Measurements from ENCODE around the gene LDLRAD3.

Gene LDLRAD3

DNA sequence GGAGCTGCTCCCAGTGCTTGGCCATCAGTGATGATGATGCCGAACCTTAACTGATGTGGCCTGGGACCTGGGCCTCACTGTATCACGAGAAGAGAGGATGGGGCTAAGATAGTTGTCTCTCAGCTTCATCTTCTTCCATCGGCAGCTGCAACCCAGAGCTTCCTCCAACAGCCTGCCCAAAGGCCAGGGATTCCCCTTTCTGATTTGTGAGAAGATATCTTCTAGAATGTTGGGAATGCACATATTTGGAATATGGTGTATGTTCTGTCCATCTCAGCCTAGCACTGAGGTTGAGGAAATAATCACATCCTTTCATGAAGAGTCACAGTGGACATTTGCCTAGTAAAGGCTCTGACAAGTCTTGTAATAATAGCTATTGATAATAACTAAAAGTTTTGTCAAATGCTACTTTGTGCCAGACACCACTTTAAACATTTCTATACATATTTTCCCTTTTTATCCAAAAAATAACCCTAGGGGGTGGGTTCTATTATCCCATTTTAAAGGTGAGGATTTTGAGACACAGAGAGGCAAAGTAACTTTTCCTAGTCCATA lies 272.3 kb downstream of the LDLRAD3 start:
- no peak for DNase-seq

DNA sequence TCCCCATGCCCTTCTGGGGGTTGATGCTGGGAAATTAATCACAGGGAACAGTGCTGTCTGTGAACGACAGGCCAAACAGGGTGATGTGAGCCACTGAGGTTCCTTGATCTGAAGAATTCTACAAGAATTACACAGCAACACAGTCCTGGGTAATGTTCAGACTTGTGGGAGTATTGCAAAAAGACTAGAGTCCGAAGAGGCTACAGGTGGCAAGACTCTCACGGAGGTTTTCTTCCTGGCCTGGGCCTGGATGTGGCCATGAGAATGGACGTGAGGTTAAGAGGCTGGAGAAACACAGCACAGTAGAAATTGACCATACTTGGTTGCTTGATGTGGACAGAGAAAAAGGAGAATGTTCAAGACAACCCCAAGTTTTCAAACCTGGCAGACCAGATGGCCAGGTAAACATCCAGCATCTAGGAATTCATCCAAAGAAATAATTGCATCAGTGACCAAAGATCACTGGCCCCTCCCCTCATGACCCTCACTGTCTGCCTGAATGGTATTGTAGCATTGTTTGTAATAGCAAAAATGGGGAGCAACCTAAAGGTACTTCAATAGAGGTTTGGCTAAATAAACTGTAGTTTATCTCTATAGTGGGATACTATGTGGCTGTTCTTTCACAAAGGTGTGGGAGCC lies 274.5 kb downstream of the LDLRAD3 start:
- DNase-seq: no peak

DNA sequence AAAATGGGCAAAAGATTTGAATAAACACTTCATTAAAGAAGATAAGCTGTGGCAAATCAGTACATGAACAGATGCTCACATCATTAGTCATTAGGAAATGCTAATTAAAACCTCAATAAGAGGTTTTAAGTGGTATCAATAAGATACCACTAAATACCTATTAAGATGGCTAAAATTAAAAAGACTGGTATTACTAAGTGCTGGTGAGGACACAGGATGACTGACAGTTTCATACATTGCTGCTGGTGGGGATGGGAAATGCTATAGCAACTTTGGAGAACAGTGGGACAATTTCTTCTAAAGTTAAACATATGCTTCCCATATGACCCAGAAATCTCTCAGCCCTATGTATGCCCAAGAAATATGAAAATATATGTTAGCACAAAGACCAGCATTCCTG lies 276.1 kb downstream of the LDLRAD3 start:
- DNase-seq: no peak

DNA sequence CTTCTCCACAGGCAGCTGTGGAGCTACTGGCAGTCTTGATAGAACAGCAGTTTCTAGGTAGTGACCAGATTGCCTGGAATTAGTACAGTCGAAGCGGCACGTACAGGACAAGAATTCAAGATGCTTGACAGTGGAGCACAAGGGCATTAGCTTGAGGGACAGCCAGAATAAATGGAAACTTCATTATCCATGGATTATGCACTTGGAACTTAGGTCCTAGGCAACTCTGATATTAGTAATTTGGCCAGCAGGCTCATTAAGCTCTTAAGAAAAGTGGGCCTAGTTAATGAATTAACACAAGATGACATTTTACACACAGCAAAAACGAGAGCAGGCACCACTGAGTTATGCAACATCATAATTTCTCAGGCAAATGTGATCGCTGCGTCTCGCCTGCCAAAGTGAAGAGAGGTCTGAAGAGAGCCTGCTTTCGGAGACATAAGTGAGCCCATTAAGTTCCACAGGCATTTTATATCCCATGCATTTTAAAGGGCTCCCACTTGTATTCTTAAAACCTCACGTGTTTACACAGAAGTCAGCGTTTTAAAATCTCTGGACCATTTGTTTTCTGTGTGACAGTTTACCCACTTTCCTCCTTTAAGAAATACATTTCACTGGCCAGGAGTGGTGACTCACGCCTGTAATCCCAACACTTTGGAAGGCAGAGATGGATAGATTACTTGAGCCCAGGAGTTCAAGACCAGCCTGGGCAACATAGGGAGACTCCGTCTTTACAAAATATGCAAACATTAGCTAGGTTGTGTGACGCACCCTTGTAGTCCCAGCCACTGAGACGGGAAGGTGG lies 279.2 kb downstream of the LDLRAD3 start:
- DNase-seq: no peak

DNA sequence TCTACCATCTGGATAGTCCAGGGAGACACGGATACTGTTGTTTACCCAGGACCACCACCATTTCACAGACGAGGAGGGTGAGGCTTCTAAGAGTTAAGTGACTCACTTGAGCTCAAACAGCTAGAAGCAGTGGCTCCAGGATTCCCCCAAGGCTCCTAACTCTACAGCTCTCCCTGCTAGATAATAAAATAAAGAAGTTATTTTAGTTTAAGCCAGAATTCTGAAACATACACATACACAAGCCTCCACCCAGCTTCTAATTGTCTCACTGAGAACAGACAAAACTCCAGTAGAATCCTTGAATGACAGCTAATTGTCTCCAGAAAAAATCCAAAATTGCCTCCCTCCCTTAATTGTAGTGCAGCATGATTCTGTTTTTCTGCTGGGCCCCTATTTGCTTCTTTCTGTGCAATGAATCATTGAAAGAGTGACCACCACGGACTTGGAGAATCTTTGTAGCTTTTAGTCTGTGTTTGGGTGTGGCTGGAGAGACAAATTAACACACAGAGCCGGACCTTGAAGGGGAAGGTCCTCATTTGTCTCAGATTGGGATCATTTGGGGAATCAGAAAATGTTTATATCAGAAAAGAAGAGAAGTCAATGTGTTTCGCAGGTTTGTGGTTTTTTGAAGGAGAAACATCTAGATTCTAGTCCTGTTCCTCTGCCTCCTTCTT lies 280.5 kb downstream of the LDLRAD3 start:
- DNase-seq: no peak

DNA sequence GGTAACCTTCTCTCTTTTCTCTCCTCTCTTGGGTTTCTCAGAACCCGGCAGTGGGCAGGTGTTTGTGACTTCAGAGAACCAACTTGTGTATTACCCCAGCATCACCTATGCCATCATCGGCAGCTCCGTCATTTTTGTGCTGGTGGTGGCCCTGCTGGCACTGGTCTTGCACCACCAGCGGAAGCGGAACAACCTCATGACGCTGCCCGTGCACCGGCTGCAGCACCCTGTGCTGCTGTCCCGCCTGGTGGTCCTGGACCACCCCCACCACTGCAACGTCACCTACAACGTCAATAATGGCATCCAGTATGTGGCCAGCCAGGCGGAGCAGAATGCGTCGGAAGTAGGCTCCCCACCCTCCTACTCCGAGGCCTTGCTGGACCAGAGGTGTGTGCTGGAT lies 283.2 kb downstream of the LDLRAD3 start:
- DNase-seq: no peak

DNA sequence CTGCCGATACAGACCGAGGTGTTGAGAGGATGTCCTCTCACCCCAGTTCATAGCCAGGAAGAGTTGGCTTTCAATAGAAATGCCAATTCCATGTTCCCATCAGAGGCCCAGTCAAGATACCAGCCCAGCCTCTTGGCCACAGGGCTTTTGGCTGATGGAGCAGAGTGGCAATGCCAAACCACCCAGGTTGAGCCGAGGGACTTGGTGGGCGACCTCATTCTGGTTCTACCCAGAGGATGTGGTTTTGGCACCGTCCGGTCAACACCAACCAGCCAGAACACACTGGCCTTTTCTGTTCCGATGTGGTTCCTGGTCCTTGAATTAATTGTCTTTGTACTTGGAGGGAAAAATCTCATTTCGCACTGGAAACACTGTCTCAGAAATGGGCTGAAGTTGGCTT lies 284.8 kb downstream of the LDLRAD3 start:
- no peak for DNase-seq

DNA sequence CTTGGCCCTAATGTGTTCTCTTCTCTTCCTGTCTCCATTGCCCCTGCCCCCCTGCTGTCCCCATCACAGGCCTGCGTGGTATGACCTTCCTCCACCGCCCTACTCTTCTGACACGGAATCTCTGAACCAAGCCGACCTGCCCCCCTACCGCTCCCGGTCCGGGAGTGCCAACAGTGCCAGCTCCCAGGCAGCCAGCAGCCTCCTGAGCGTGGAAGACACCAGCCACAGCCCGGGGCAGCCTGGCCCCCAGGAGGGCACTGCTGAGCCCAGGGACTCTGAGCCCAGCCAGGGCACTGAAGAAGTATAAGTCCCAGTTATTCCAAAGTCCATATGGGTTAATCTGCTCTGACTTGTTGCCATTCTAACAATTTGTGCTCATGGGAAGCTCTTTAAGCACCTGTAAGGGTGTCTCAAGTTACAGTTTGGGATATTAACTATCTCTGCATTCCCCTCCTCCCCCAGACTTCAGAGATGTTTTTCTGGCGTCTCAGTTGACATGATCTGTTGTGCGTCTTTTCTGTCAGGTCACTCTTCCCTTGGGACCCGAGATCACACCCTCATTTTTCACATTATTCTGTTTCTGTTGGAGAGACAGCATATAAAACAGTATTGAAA lies 285.3 kb downstream of the LDLRAD3 start:
- DNase-seq: no peak

DNA sequence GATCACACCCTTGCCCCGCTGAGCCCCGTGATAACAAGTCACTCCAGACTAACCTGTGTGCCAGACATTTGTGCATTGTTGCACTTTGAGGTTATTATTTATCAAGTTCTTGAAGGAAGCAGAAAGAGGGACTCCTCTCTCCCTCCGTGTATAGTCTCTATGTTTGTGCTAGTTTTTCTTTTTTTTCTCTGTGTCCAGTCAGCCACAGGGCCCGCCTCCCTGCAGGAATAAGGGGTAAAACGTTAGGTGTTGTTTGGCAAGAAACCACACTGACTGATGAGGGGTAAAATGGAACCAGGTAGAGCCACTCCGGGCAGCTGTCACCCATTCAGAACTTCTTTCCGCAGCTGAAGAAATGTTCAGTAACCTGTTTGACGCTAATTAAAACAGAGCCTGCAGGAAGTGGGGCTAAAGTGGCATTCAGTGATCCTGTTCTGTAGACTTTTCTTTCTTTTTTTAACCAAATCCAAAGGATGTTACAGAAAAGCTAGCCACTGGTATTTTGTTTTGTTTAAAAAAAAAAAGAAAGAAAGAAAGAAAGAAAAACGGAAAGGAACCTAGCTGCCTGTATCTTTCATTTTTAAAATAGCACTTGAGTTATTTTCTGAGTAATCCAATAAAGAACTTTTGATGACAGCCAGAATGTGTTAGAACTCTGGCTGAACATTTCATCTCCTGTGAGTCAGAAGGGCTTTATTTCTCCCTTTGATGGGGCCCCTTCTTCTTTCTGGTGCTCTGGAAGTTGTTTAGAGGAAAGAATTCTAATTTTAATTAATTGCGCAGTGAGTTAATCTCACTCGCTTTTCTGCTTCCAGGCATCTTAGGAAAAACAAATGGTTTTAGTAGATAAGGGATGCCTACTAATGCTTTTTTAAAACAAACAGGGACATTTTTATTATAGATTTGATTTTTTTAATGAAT lies 287.2 kb downstream of the LDLRAD3 start:
- DNase-seq: no peak

DNA sequence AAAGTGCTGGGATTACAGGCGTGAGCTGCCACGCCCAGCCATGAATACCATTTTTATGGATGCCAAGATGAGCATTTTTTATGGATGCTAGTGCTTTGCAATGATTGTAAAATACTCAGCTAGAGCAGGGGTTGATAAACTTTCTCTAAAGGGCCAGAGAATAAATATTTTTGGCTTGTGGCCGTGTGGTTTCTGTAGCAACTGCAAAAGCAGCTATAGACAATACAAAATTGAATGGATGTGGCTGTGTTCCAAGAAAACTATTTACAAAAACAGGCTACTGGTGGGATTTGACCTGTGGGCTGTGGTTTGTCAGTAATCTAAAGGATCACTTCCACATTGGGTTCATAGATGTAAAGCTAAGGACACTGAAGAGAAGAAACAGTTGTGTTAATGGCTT lies 289.3 kb downstream of the LDLRAD3 start:
- no peak for DNase-seq

DNA sequence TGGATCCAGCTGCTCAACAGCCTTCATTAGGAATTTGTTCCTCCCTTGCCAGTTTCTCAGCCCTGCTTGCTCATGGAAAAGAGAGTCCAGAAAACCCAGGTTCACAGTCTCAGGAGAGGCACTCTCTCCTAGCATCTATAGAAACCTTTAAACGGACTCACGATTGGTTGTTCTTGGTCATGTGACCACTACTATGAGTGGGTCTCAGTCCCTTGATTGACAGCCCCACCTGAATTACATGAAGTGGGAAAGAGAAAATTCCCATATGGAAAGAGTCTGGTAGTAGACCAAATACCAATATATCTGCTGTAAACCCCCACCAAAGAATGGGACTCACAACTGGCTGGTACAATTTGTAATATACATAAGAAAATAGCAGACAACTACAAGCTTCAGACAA lies 291.0 kb downstream of the LDLRAD3 start:
- DNase-seq: no peak

DNA sequence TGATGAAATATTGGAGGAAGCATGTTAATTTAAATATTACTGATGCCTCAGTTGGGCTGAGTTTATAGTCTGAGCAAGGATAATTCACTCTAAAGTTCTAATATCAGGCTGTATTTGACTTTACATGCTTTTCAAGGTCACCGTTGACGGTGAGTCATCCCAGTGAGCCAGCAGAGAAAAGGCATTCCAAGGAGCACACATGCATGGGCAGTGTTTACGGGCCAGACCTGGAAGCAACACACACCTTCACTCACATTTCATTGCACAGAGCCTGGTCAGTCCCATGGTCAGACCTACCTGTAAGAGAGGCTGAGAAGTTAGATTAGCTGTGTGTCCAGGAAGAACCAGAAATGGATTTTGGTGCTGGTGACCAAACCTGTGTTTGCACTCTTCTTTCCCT lies 291.9 kb downstream of the LDLRAD3 start:
- no peak for DNase-seq

DNA sequence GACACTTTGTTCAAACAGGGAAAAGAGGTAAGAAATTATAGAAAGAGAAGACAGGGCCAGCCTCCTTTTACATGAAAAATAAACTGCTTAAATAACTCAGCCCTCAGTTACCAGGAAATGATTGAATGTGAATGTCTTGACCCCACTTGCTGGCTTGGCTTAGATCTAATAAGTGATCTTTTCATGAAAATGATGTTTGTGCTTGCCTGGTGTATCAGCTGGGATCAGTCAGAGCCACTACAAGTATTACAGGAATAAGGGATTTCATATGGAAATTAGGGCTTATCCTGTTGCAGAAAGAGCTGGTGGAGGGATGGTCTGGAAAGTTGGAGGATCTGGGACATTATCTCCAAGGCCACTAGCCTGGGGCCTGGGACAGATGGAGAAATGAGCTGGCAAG lies 293.5 kb downstream of the LDLRAD3 start:
- no peak for DNase-seq

DNA sequence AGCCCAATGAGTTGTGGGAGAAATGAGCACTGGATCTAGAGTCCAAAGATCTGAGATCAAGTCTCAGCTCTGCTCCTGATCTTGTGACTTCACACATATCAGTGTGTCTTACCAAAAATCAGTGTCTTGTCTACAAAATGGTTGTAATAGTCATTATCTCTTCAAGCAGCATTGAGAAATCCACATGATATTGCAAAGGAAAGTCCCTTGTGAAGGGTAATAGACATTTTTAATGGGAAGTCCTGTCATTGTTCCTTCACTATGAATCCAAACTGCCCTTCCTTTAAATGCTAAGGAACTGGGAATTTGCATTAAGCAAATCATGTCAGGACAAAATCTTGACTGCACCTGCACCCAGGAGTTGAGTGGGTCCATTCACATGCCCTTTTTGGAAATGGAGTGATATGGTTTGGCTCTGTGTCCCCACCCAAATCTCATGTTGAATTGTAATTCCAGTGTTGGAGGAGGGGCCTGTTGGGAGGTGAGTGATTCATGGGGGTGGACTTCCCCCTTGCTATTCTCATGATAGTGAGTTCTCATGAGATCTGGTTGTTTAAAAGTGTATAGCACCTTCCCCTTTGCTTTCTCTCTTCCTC lies 294.3 kb downstream of the LDLRAD3 start:
- no peak for DNase-seq

DNA sequence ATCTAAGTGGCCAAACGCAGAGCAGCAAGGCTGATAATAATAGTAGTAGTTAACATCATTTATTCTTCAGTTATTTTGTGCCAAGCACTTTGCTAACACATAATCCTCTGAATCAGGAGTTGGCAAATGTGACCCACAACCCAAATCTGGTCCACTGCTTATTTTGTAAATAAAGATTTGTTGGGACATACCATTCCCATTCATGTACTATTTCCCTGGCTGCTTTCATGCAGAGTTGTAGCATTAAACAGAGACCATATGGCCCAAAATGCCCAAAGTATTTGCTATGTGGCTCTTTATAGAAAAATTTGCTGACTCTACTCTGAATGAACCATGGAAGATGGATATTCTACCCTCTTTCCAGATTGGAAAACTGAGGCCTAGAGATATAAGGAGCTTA lies 295.0 kb downstream of the LDLRAD3 start:
- DNase-seq: no peak

DNA sequence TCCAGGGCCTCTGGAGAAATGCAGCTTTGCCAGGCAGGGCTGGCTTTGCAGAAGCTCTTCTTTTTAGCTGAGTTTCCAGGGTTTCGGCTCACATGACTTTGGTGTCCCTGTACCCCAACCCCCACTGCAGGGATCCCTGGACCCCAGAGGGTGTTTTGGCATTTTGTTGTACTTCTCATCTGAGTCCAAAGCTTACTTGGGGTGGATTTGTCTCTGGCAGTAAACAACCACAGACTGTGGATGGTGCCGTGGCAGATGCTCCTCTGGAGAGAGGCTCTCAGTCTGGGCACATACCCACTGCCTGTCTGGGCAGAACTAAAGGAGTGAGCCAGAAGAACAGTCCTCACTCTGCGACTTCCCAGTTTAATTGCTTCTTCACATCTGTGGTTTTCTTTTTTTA lies 295.8 kb downstream of the LDLRAD3 start:
- no peak for DNase-seq

DNA sequence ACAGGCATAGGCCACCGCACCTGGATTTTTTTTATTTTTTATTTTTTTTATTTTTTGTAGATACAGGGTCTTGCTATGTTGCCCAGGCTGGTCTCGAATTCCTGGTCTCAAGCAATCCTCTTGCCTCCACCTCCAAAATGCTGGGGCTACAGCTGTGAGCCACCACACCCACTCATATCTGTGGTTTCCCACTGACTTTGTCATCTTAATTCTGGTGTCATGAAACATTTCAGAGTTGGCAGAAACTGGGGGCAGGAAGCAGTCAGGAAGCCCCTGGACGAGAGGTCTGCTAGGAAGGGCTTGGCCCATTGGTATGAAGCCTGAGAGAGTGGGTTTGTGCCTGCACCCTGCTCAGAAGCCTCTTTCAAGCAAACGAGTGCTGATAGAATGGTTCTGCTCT lies 296.3 kb downstream of the LDLRAD3 start:
- no peak for DNase-seq

DNA sequence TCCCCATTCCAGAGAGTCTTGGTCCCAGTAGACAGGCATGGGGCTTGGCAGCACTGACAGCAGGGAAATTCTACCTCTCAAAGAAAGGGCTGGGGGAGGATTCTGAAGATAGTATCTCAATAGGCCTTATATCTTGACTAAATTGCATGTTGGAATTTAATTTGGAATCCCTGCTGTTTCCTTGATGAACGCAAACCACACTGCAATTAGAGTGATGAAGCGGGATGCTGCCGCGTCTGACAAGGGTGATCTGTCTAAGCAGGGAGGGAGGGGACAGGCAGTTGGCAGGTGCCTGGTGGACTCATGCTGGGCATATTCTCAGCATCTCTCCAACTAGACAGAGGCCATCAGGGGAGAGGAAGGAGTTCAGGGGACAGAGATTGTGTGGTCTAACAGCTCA lies 296.9 kb downstream of the LDLRAD3 start:
- DNase-seq: no peak

DNA sequence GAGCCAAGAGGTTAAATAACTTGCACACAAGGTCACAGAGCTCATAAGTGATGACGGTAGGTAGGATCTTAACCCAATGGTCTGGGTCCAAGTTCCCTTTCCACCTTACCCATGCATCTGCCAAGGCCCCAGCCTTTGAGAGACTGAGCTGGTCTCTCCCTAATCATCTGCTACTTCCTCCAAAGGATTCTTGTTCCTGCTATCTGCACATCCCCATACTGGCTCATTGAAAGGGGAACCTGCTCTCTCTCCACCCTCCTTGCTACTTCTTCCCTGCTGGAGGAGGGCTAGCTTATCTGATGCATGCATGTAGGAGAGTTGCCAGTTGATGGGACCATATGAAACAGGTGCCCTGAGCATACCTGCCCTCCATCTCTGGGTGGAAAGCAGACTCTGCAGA lies 297.6 kb downstream of the LDLRAD3 start:
- DNase-seq: no peak

DNA sequence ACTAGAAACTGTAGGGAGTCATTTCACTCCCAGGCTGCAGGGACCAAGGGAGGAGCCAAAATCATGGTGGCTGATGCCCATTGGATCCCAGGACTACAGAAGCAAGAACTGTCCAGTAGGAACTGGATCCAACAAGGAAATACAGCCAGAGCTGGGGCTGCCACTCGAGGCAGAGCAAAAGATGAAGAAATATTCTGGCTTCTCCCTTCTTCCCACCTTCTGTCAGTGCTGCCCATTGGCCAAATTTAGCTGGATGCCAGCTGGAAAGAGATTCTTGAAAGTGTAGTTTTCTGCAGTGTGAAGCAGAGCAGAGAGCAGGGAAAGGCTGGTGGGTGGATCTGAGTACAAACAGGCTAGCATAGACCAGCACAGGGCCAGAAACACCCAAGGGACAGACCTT lies 299.8 kb downstream of the LDLRAD3 start:
- DNase-seq: no peak

DNA sequence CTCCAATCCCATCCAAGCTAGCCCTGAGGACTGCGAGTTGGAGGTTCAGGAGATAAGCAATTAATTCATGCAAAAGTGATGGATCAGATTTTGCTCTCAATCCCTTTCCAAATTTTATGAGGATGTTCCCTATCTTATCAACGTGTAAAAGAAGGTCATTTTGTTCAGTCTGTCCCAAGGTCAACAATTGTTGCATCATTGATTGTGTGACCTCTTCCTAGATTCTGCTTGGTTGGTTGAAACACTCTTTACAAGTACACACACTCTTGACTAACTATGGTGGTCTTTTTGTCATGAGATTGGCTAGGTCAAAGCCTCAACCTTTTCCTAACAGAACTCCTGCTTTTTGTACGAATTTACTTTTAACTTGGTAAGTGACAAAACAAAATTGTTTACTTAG lies 303.6 kb downstream of the LDLRAD3 start:
- no peak for DNase-seq

DNA sequence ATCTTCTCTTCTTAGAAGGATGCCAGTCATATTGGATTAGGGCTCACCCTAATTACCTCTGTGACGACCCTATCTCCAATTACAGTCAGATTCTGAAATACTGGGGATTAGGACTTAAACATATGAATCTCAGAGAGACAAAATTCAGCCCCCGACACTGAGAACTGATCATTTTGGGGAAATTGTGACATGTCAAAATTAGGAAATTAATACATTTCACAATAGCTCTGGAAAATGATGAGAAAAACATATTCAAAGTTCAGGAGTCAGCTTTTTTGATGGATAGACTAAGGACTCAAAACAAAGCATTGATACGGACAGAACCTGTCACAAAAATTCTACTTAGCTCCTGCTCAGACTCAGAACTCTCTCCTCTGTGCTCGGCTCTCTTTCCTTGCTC lies 304.6 kb downstream of the LDLRAD3 start:
- no peak for DNase-seq

All from hematopoietic multipotent progenitor cell treated with erythropoietin and hydrocortisone succinate and interleukin-3 and kit ligand, for 8 days (in vitro differentiated cells).